Hindlimb muscle (tissue), 1 donor: ENCODE results near the gene VPS45. TPM values are rescaled to one million over a fixed set of nuclear protein-coding genes. Genes with fewer than 3 reads are reported as not detected.
A peak's percentile ranks its signal among the peaks of the same experiment; 100 is the strongest.
"Not testable (repeated sequence)": the region's sequence is repeated elsewhere in the genome, so short reads cannot be mapped to it uniquely, and the experiment has no call there.

Source experiments
- DNase-seq: peaks from one replicate; pipeline ENCODE4 v3.0.0-alpha.2; 2013
- polyA plus RNA-seq: library from polyadenylated mRNA; unstranded; fragments of 120-200 nt; gene quantifications from one replicate; pipeline ENCODE4 v1.2.1, GENCODE V29; 2013; ENCODE audit not compliant: insufficient read length

The VPS45 gene
- polyA plus RNA-seq: 42.9 TPM

GRCh38 chr1:150067184-150068108 is at the start of gene VPS45:
TSS of gene VPS45 (plus strand) at chr1:150067776. CDS start at chr1:150067858, 82 bp downstream.
- peak; percentile 94 for DNase-seq

- no peak for DNase-seq
Measured at GRCh38 chr1:150018165-150018564, 49.4 kb upstream of the VPS45 start.

- DNase-seq: no peak
Measured at GRCh38 chr1:150020711-150021110, 46.9 kb upstream of the VPS45 start.

- no peak for DNase-seq
Measured at GRCh38 chr1:150021191-150021694, 46.3 kb upstream of the VPS45 start.

GRCh38 chr1:150022357-150022756 is 45.2 kb upstream of the VPS45 start:
- no peak for DNase-seq

- no peak for DNase-seq
Measured at GRCh38 chr1:150024156-150024555, 43.4 kb upstream of the VPS45 start.

- DNase-seq: no peak
Measured at GRCh38 chr1:150028322-150028721, 39.3 kb upstream of the VPS45 start.

- no peak for DNase-seq
Measured at GRCh38 chr1:150034336-150034735, 33.2 kb upstream of the VPS45 start.

GRCh38 chr1:150049926-150050325 is 17.6 kb upstream of the VPS45 start:
- DNase-seq: no peak

GRCh38 chr1:150051089-150051373 is 16.5 kb upstream of the VPS45 start:
- DNase-seq: no peak

GRCh38 chr1:150051905-150052412 is 15.6 kb upstream of the VPS45 start:
- DNase-seq: not testable (repeated sequence)

GRCh38 chr1:150053926-150054325 is 13.7 kb upstream of the VPS45 start:
- DNase-seq: no peak

- DNase-seq: not testable (repeated sequence)
Measured at GRCh38 chr1:150055507-150055906, 12.1 kb upstream of the VPS45 start.

GRCh38 chr1:150056407-150056806 is 11.2 kb upstream of the VPS45 start:
- DNase-seq: no peak

GRCh38 chr1:150060260-150060659 is 7.3 kb upstream of the VPS45 start:
- DNase-seq: no peak

GRCh38 chr1:150061632-150062101 is 5.9 kb upstream of the VPS45 start:
- no peak for DNase-seq

- no peak for DNase-seq
Measured at GRCh38 chr1:150062113-150062512, 5.5 kb upstream of the VPS45 start.

GRCh38 chr1:150065184-150065871 is 2.2 kb upstream of the VPS45 start:
- DNase-seq: no peak

GRCh38 chr1:150066328-150066727 is 1.2 kb upstream of the VPS45 start:
- DNase-seq: no peak

GRCh38 chr1:150066838-150067183 is 765 bp upstream of the VPS45 start:
- DNase-seq: no peak

- DNase-seq: no peak
Measured at GRCh38 chr1:150068109-150068435, 496 bp downstream of the VPS45 start.

- no peak for DNase-seq
Measured at GRCh38 chr1:150069923-150070322, 2.3 kb downstream of the VPS45 start.

GRCh38 chr1:150072959-150073358 is 5.4 kb downstream of the VPS45 start:
- DNase-seq: no peak

GRCh38 chr1:150073516-150073915 is 5.9 kb downstream of the VPS45 start:
- DNase-seq: no peak
